GM12875 (cell line): Measurements from ENCODE around the gene SPPL2C.

ENCODE experiments used
- H3K4me3 ChIP-seq: one replicate; pipeline ENCODE4 v1.5.1; 2011; ENCODE audit warnings: low read depth, low read length, control low read depth
- TF ChIP-seq, protein P1 (sequence below): IDR thresholded peaks from 2 replicates; pipeline ENCODE4 v1.5.1; 2011; ENCODE audit warnings: low read depth, mild to moderate bottlenecking, control low read depth, inconsistent platforms, low read length, moderate library complexity, borderline replicate concordance; ENCODE audit not compliant: insufficient read depth

Gene SPPL2C

DNA sequence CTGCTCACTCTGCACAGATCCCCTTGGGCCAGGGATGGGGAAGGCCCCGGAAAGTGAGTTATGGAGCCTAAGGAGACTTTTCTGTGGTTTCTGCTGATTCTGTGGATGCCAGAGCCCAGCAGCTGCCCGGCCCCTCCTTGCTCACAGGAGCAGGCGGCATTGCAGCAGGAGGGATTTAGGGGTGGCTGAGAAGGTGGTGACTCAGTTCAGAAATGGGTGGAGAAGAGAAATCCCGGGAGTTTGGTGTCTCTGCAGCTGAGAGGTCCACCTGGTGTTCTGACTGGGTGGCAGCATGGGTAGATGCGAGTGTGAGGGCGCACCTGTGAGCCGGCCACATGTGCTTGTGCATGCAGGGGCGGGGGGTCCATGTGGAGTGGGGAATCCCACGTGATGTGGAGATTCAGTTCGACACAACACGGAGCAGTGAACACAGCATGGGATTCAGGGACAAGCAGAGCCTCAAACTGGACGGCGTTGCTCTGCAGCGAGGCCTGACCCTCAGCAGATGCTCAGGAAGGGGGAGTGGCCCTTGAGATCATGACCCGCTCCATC lies 16.0 kb upstream of the SPPL2C start:
- no peak overlapping the region for H3K4me3 ChIP-seq
- TF ChIP-seq, protein P1, sequence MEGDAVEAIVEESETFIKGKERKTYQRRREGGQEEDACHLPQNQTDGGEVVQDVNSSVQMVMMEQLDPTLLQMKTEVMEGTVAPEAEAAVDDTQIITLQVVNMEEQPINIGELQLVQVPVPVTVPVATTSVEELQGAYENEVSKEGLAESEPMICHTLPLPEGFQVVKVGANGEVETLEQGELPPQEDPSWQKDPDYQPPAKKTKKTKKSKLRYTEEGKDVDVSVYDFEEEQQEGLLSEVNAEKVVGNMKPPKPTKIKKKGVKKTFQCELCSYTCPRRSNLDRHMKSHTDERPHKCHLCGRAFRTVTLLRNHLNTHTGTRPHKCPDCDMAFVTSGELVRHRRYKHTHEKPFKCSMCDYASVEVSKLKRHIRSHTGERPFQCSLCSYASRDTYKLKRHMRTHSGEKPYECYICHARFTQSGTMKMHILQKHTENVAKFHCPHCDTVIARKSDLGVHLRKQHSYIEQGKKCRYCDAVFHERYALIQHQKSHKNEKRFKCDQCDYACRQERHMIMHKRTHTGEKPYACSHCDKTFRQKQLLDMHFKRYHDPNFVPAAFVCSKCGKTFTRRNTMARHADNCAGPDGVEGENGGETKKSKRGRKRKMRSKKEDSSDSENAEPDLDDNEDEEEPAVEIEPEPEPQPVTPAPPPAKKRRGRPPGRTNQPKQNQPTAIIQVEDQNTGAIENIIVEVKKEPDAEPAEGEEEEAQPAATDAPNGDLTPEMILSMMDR, result no peak

DNA sequence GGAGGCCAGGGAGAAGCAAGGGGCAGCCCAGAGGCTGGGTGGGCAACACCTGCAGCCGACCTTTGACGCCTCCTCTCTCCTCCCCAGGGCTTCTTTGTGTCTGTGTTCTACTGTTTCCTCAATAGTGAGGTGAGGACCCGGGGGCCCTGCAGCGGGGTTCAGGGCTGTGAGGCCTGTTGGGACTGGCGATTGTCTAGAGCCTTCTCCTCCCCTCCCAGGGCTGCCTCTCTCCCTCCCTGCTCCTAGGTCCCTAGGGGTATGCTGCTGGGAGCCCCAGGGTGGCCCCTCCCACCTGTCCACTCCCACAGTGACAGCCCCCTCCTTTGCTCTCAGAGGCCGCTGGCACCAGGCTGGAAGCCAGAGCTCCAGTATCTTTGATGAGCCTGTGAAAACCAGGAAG lies 10.8 kb upstream of the SPPL2C start:
- no peak overlapping the region for H3K4me3 ChIP-seq
- TF ChIP-seq, protein P1, result no peak

DNA sequence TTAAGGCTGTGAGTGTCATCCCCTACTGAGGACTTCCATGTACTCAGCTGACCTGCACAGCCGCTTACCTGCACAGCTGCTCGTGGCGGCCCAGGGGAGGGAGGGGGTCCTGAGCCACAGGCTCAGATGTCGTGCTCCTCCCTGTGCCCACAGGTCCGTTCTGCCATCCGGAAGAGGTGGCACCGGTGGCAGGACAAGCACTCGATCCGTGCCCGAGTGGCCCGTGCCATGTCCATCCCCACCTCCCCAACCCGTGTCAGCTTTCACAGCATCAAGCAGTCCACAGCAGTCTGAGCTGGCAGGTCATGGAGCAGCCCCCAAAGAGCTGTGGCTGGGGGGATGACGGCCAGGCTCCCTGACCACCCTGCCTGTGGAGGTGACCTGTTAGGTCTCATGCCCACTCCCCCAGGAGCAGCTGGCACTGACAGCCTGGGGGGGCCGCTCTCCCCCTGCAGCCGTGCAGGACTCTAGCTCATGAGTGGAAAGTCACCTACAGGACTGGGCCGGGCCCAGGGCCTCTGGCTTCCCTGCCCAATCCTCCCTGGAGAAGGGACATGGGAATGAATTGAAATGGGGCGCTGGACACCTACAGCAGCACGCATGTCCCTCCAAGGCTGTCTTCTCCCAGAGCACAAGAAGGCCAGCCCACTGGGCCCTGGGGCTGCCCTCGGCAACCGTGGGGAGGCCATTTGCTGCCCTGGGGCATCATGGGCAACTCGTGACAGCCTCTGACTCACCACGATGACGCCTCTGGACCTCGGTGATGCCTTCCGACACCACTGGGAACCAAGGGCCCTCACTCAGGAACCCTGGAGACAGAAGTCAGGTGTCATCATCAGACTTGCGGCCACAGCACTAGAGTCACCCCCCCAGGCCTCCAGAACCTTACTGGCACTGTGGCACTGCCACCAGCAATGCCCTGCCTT lies 9.9 kb upstream of the SPPL2C start:
- TF ChIP-seq, protein P1, result no peak
- no peak overlapping the region for H3K4me3 ChIP-seq

DNA sequence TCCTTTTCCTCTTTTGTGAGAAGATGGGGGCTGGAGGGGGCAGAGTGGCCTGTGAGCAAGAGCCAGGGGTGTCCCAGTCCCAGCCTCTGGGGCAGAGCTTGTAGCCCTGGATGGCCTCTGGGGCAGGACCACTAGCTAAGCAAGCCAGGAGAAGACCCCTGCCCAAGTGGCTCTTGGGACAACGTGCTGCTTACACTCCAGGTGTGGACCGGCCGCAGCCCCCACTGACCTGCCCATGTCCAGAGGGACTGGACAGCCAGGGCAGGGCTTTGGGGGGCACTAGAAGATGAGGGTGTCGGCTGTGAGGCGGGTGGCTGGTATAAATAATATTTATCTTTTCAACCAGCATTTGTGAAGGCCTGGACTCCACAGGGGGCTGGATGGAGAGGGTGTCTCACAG lies 9.2 kb upstream of the SPPL2C start:
- TF ChIP-seq, protein P1, result no peak
- H3K4me3 ChIP-seq, result no peak overlapping the region

DNA sequence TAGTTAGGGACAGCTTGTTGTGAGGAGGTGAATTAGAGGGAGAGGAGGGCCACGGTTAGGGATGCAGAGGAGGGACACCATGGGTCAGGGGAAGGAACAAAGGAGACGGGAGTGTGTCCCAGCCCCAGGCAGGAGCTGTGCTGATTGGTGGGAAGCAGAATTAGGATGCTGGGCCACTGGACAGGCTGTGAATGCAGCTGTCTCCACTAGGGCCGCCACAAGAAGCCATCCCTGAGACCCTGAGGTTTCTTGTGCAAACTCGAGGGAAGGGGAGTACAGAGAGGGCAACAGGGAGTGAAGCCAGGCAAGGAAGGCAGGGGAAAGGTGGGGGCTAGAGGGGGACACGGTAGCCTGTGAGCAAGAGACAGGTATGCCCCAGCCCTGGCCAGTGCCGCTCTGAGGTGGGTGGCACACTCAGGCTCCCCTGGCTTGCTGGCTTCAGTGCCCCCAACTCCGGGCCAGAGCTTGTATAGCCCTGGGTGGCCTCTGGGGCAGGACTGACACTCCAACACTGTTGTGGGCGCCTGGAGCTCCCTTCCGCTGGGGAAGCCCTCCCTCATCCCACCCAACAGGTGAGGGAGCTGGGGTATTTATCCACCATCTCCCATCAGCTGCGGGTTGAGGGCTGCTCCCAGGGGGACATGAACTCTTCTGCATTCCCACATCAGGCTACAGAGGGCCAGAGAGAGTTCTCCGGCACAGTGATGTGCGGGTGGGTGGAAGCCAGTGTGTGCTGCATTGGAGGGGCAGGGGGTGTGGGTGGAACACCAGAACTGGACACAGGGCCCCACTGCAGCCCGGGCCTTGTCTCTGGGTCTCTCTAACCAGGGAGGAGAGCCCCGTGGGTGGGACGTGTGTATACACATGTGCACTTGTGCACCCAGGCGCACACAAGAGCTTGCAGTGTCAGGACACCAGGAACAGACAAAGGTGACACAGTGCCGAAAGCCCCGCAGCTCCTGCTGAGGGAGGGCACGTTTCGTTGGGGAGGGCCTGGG lies 8.3 kb upstream of the SPPL2C start:
- TF ChIP-seq, protein P1, result no peak
- H3K4me3 ChIP-seq, result no peak overlapping the region

DNA sequence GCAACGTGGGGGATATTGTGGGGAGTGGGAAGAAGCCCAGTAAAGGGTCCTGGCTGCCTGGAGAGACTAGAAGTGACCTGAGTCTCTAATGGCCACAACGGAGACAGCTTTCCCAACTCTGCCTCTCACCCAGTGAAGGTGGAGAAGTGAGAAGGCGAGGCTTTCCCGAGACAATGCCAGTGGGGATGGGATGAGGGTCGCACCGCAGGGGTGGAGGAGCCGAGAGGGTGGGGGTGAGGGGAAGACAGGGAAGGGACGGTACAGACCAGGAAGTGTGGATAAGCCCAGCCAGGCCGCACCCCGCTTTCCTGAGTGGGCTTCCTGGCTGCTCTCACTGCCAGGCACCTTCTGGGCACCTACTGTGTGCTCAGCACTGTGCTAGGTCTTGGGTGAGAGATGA lies 7.5 kb upstream of the SPPL2C start:
- no peak overlapping the region for H3K4me3 ChIP-seq
- TF ChIP-seq, protein P1, result no peak
